AG04449 (cell line): ENCODE results near the gene BTBD2.

ENCODE experiments used
- CTCF ChIA-PET: fragments of 350-600 bp; formaldehyde crosslinking; extraction: SDS; loops from one replicate; lab custom pipeline; 2021; ENCODE audit warnings: antibody characterized with exemption; lab: Yijun Ruan, JAX
- POLR2A ChIA-PET: fragments of 400-600, 350-600 bp; formaldehyde crosslinking; extraction: SDS; loops from one replicate; lab custom pipeline; 2020; ENCODE audit warnings: antibody characterized with exemption, inconsistent platforms; lab: Yijun Ruan, JAX
- DNase-seq: peaks from one replicate; pipeline ENCODE4 v3.0.0-alpha.2; 2010; ENCODE audit warnings: low read depth, low spot score
- H3K4me3 ChIP-seq: 2 replicates; pipeline ENCODE4 v1.5.1; 2011; ENCODE audit warnings: low read depth, mild to moderate bottlenecking, control low read depth, low read length
- TF ChIP-seq, protein P1 (sequence below): IDR thresholded peaks from one replicate; pipeline ENCODE4 v1.5.1; 2011; ENCODE audit warnings: mild to moderate bottlenecking, moderate library complexity, low read length, control low read depth, inconsistent platforms; ENCODE audit not compliant: insufficient read depth; ENCODE audit errors: missing control alignments

The BTBD2 gene

DNA sequence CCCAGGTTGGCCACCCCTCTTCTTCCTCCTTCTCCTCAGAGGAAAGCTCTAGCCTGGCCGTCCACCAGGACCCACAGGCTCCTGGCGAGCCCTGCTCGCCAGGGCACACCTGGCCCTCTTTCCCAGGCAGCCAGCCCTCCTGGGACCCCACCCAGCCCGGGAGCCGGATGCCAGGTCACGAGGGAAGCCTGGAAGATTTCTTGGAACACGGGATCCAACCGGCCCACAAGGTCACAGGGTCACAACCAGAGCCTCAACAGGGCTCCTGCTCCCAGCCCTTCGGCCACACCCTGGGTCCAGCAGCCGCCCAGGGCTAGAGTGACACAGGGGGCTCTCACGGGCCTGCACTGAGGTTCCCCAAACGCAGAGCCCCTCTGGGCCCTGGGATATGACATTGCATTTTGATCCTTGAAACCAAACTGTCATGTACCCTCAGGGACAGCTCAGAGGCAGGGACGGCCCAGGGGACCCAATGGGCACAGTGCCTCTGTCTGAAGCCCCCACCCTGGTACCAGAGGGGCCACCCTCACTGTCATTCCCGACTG is 30.1 kb upstream of the BTBD2 start:
- no peak for DNase-seq
- POLR2A ChIA-PET: no interaction called here
- TF ChIP-seq, protein P1, sequence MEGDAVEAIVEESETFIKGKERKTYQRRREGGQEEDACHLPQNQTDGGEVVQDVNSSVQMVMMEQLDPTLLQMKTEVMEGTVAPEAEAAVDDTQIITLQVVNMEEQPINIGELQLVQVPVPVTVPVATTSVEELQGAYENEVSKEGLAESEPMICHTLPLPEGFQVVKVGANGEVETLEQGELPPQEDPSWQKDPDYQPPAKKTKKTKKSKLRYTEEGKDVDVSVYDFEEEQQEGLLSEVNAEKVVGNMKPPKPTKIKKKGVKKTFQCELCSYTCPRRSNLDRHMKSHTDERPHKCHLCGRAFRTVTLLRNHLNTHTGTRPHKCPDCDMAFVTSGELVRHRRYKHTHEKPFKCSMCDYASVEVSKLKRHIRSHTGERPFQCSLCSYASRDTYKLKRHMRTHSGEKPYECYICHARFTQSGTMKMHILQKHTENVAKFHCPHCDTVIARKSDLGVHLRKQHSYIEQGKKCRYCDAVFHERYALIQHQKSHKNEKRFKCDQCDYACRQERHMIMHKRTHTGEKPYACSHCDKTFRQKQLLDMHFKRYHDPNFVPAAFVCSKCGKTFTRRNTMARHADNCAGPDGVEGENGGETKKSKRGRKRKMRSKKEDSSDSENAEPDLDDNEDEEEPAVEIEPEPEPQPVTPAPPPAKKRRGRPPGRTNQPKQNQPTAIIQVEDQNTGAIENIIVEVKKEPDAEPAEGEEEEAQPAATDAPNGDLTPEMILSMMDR: no peak
- no peak overlapping the region for H3K4me3 ChIP-seq
- CTCF ChIA-PET: interaction anchor here (1.3 kb wide), 1 partner anchor 26 kb away, joined by 3 read pairs; no protein-coding TSS in a partner anchor

DNA sequence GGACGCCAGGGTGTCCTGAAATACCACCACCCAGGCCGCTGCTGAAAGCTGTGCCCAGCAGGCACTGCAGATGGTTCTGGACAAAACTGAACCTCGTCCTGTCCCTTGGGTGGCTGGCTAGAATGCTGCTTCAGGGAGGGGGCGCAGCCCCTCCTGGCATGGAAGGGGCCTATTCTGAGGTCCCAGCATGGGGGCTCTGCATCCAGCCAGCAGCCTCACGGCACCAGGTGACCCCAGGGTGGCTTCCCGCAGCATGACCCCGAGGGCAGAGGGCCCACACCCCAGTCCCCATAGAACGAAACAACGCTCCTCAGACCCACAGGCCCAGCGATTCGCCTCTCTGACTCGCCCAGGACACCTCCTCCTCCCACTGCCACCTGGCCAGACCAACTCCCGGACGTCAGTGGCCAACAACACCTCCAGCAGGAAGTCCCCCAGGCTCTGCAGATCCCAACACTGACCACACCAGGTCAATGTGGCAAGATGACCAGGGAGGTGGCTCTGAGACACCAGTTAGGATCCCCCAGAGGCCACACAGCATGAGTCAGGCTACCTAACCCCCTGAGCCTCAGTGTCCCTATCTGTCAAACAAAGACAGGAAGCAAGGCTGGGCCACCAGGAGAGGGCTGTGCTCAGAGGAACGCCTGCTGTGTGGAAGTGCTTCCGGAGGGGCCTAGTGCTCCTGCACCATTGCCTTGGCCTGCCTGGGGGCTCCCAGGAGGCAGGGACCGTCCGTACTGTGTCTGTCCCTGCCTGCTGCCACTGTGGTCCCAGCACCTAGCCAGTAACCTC is 29.4 kb upstream of the BTBD2 start:
- TF ChIP-seq, protein P1: no peak
- CTCF ChIA-PET: no interaction called here
- no peak overlapping the region for H3K4me3 ChIP-seq
- POLR2A ChIA-PET: no interaction called here
- no peak for DNase-seq

- no peak for DNase-seq
These were observed 28.6 kb upstream of the BTBD2 start for GRCh38 chr19:2043961-2044708.

DNA sequence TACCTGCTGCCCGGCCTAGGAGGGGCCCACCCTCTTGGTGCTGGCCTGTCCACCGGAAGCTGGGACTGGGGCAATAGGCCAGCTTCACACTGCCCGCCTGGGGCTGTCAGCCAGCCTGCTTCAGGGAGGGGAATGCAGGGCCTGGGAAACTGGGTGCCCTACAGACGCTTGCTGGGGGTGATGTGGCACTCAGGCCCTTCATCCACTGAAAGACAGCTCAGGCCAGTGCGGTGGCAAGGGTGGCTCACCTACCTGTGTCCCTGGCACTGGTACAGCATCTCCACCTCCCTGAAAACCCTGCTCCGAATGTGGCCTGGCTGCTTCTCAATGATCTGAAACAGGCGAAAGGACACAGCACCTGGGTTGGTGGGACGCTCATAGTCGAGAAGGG is 27.7 kb upstream of the BTBD2 start:
- no peak overlapping the region for H3K4me3 ChIP-seq
- POLR2A ChIA-PET: interaction anchor here (0.6 to 1.0 kb wide), 2 partner anchors 11 to 17 kb away, joined by 3 to 5 read pairs; no protein-coding TSS in a partner anchor
- CTCF ChIA-PET: interaction anchor here (1.7 to 1.9 kb wide), 2 partner anchors 9 to 24 kb away, joined by 6 to 11 read pairs; partner anchors contain the start of gene MKNK2
- DNase-seq: no peak
- TF ChIP-seq, protein P1: no peak

More at GRCh38 chr19:2043961-2044708, 28.6 kb upstream of the BTBD2 start:
- ChIA-PET POLR2A (interaction anchor here (0.6 kb wide), 1 partner anchor 16 kb away, joined by 5 read pairs; no protein-coding TSS in a partner anchor), CTCF (interaction anchor here (1.9 kb wide), 1 partner anchor 25 kb away, joined by 6 read pairs; no protein-coding TSS in a partner anchor)
- H3K4me3 ChIP-seq: no peak overlapping the region
- TF ChIP-seq, protein P1: no peak

DNA sequence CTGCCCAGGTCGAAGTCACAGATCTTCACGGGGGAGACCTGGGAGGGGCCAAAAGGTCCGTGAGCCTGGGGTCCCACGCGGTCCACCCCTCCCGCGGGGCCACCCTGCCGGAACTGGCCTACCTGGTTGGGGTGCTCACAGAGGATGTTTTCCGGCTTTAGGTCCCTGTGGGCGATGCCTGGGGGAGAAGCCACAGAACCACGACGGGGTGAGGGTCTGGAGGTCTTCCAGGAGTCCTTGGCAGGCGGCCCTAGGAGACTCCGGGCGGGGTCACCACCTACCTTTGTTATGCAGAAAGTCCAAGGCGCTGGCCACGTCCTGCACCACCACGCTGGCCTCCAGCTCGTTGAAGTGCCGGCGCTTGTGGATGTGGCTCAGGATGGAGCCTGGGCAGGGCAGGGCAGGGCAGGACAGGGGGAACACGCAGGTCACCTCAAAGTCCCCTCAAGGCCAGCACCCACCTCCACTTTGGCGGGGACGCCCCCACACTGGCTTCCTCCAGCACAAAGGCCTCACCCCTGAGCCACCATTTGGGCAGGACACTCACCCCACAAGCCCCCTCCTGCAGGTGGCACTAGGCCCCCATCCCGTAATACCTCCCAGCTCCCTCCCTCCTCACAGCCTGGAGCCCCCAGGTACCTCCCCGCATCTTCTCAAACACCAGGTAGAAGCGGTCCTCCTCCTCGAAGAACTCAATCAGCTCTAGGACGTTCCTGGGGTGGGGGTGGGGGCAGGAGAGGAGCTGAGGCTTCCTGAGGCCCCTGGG is 27.2 kb upstream of the BTBD2 start:
- peak overlapping the region; percentile 6; the same call in 1 of the 2 replicates for H3K4me3 ChIP-seq
- ChIA-PET POLR2A (interaction anchor here (0.9 to 1.0 kb wide), 3 partner anchors 8 to 12 kb away, joined by 3 read pairs; no protein-coding TSS in a partner anchor), CTCF (interaction anchor here (1.7 to 3.5 kb wide), 3 partner anchors 10 to 23 kb away, joined by 6 to 14 read pairs (median 11); partner anchors contain the start of gene MKNK2)
- DNase-seq: no peak
- TF ChIP-seq, protein P1: no peak
